ENCODE data around the gene KCNT2. TPM values are rescaled to one million over a fixed set of nuclear protein-coding genes. Genes with fewer than 3 reads are reported as not detected.

KCNT2 gene
- total and polyA plus RNA-seq, 10 of the 15 experiments (the other 5 are each of a cell fraction or from before 2014, with no cell fraction given) = not detected

GRCh38 chr1:196178083-196178635 lies 430.1 kb downstream of the KCNT2 start:
- in situ Hi-C loops (cut with MboI) = no loop called here
- POLR2A ChIA-PET = no interaction called here
- Histone ChIP-seq H3K4me2 (ENCODE audit: control insufficient read depth, insufficient read depth) (no peak overlapping the region), H3K27ac (ENCODE audit: control insufficient read depth, insufficient read depth) (no peak overlapping the region), H3K9ac (ENCODE audit: control insufficient read depth, insufficient read depth, low read length) (no peak overlapping the region), H3K79me2 (ENCODE audit: control insufficient read depth, insufficient read depth, low read length) (no peaks in the 10 kb centered on the region), H3K9me3 (replicated peaks; ENCODE audit: control insufficient read depth, insufficient read depth, low read length) (no peaks in the 10 kb centered on the region), H3K4me3 (no peak overlapping the region), H3K4me1 (ENCODE audit: control insufficient read depth, insufficient read depth, low read length) (no peaks in the 10 kb centered on the region), H2AFZ (ENCODE audit: control insufficient read depth, low read depth, low read length) (no peak overlapping the region), H3K27me3 (replicated peaks in 1 of 2; ENCODE audit: control insufficient read depth in 2 of 2, insufficient read depth in 2 of 2, low read length in 1 of 2) (no peaks in the 10 kb centered on the region), H3K36me3 (ENCODE audit: control insufficient read depth in 2 of 2, insufficient read depth in 2 of 2, low read length in 1 of 2) (no peaks in the 10 kb centered on the region), H4K20me1 (ENCODE audit: control insufficient read depth, insufficient read depth) (no peaks in the 10 kb centered on the region)
- CTCF ChIA-PET = no interaction called here
- RAD21 ChIA-PET (ENCODE audit: unreplicated experiment) = no interaction called here
- no TSS peak for BruUV-seq (replicated peaks)
- TF ChIP-seq RB1 (IDR thresholded peaks at IDR 0.05; ENCODE audit: borderline replicate concordance) (no peak), USF1 (IDR thresholded peaks at IDR 0.05; ENCODE audit: borderline replicate concordance, extremely low read length, insufficient read depth, low read depth, low read length) (no peak), MTA2 (IDR thresholded peaks at IDR 0.05; ENCODE audit: low read depth) (no peak), YBX1 (IDR thresholded peaks at IDR 0.05) (no peak), FOXM1 (IDR thresholded peaks at IDR 0.05; ENCODE audit: low read depth, low read length) (no peak), NFYB (IDR thresholded peaks at IDR 0.05; ENCODE audit: insufficient read depth, low read depth, low read length) (no peak), LARP7 (IDR thresholded peaks at IDR 0.05) (no peak), RAD21 (IDR thresholded peaks at IDR 0.05; ENCODE audit: insufficient read depth, low read depth, low read length) (no peak), HSF1 (IDR thresholded peaks at IDR 0.05; ENCODE audit: low read depth, low read length) (no peak), TCF12 (IDR thresholded peaks at IDR 0.05; ENCODE audit: low read depth, low read length) (no peak), STAT3 (IDR thresholded peaks at IDR 0.05; ENCODE audit: low read depth, low read length) (no peak)
- SMC1A ChIA-PET (ENCODE audit: uncharacterized antibody, unreplicated experiment) = no interaction called here
- FAIRE-seq (no peak), ATAC-seq (no peak), DNase-seq (ENCODE audit: low read depth, low spot score) (no peak)
- WGBS (ENCODE audit: insufficient coverage, insufficient replicate concordance, low lambda C conversion rate, missing lambda C conversion rate) = 24% methylated on average over 3 of the region's 3 CpGs
- intact Hi-C loops (cut with micrococcal nuclease; ENCODE audit: unreplicated experiment) = no loop called here

Small RNA genes within 50 kb of the gene (microRNA-seq; reads per million reads assigned to microRNA genes)
- not detected for gene MIR4735

Small RNA genes within 50 kb of the gene (small RNA-seq; reads per million reads assigned to genes)
- not detected for gene MIR4735

Other genes starting within 250 kb of the KCNT2 start
- gene CFH, start 43.6 kb upstream of the KCNT2 start, total RNA-seq (2014; rRNA removed) = not detected in 2 replicates
- gene CFH, start 43.6 kb upstream of the KCNT2 start, total RNA-seq (2014; rRNA removed; fragmentation: Illumina TruSeq; extraction: Trizol) = not detected in 2 replicates
- 0.27 and 0.46 TPM in 2 replicates for gene CFH, start 43.6 kb upstream of the KCNT2 start, total RNA-seq (2021)
- gene CFH, start 43.6 kb upstream of the KCNT2 start, polyA plus RNA-seq (2011; rRNA removed) = not detected in 2 replicates
- gene CFH, start 43.6 kb upstream of the KCNT2 start, polyA plus RNA-seq (2014; fragmentation: Illumina TruSeq; extraction: Trizol) = not detected in 2 replicates
- not detected for gene CFH, start 43.6 kb upstream of the KCNT2 start, polyA plus RNA-seq (2014; fragmentation: Nextera tagmentation; extraction: Ambion mirVana)
- not detected in 2 replicates for gene CFH, start 43.6 kb upstream of the KCNT2 start, polyA plus RNA-seq (2014; rRNA removed)
- gene CFH, start 43.6 kb upstream of the KCNT2 start, polyA plus RNA-seq (2016; fragmentation: Nextera tagmentation; extraction: Ambion mirVana) = not detected
- gene CFHR3, start 166.4 kb upstream of the KCNT2 start, total RNA-seq (2014; rRNA removed) = 0.17 TPM in 1 of 2 replicates, not detected in the other
- not detected in 2 replicates for gene CFHR3, start 166.4 kb upstream of the KCNT2 start, total RNA-seq (2014; rRNA removed; fragmentation: Illumina TruSeq; extraction: Trizol)
- gene CFHR3, start 166.4 kb upstream of the KCNT2 start, total RNA-seq (2021) = not detected in 2 replicates
- gene CFHR3, start 166.4 kb upstream of the KCNT2 start, polyA plus RNA-seq (2011; rRNA removed) = not detected in 2 replicates
- not detected in 2 replicates for gene CFHR3, start 166.4 kb upstream of the KCNT2 start, polyA plus RNA-seq (2014; fragmentation: Illumina TruSeq; extraction: Trizol)
- gene CFHR3, start 166.4 kb upstream of the KCNT2 start, polyA plus RNA-seq (2014; fragmentation: Nextera tagmentation; extraction: Ambion mirVana) = not detected
- gene CFHR3, start 166.4 kb upstream of the KCNT2 start, polyA plus RNA-seq (2014; rRNA removed) = not detected in 2 replicates
- not detected for gene CFHR3, start 166.4 kb upstream of the KCNT2 start, polyA plus RNA-seq (2016; fragmentation: Nextera tagmentation; extraction: Ambion mirVana)
- not detected in 2 replicates for gene CFHR1, start 211.3 kb upstream of the KCNT2 start, total RNA-seq (2014; rRNA removed)
- not detected in 2 replicates for gene CFHR1, start 211.3 kb upstream of the KCNT2 start, total RNA-seq (2014; rRNA removed; fragmentation: Illumina TruSeq; extraction: Trizol)
- gene CFHR1, start 211.3 kb upstream of the KCNT2 start, total RNA-seq (2021) = not detected in 2 replicates
- gene CFHR1, start 211.3 kb upstream of the KCNT2 start, polyA plus RNA-seq (2011; rRNA removed) = not detected in 2 replicates
- not detected in 2 replicates for gene CFHR1, start 211.3 kb upstream of the KCNT2 start, polyA plus RNA-seq (2014; fragmentation: Illumina TruSeq; extraction: Trizol)
- under 1 TPM in 1 of 2 experiments, not detected in 1; 0.04 TPM for gene CFHR1, start 211.3 kb upstream of the KCNT2 start, polyA plus RNA-seq (2014; fragmentation: Nextera tagmentation; extraction: Ambion mirVana)
- not detected in 2 replicates for gene CFHR1, start 211.3 kb upstream of the KCNT2 start, polyA plus RNA-seq (2014; rRNA removed)
- gene CFHR1, start 211.3 kb upstream of the KCNT2 start, polyA plus RNA-seq (2016; fragmentation: Nextera tagmentation; extraction: Ambion mirVana) = not detected

Data from GM12878 (cell line).